Vagina (tissue), 2 donors: ENCODE measurements around the gene LILRA2. TPM values are rescaled to one million over a fixed set of nuclear protein-coding genes. Genes with fewer than 3 reads are reported as not detected.
"Not testable (repeated sequence)": the region's sequence is repeated elsewhere in the genome, so short reads cannot be mapped to it uniquely, and the experiment has no call there.

Experiments
- DNase-seq, 2 donors: peaks; one replicate each; pipeline ENCODE4 v3.0.0-alpha.2; 2017; ENCODE audit errors: extremely low spot score in 2 of 2
- H3K27ac ChIP-seq: fragments of 200-600 bp; sonication (generic); one replicate; pipeline ENCODE4 v1.5.1; 2019
- H3K27me3 ChIP-seq: fragments of 200-600 bp; sonication (generic); one replicate; pipeline ENCODE4 v1.5.1; 2019
- H3K36me3 ChIP-seq, 2 donors: fragments of 200-600 bp; sonication (generic); one replicate each; pipeline ENCODE4 v1.5.1; 2017 to 2019
- H3K4me1 ChIP-seq: fragments of 200-600 bp; sonication (generic); one replicate; pipeline ENCODE4 v1.5.1; 2019
- H3K4me3 ChIP-seq, 2 donors: fragments of 200-600 bp; sonication (generic); 1 replicate in 1 of 2; 2 replicates in 1 of 2; pipeline ENCODE4 v1.5.1; 2016 to 2019
- H3K9me3 ChIP-seq: fragments of 200-600 bp; sonication (generic); one replicate; pipeline ENCODE4 v1.5.1; 2019
- CTCF ChIP-seq, 3 experiments: fragments of 450-650 bp in 2 of 3; fragments of 200-600 bp in 1 of 3; sonication (generic) in 1 of 3; IDR thresholded peaks; one replicate each; pipeline ENCODE4 v1.5.1; 2017 to 2019; ENCODE audit warnings: antibody characterized with exemption in 3 of 3, mild to moderate bottlenecking in 2 of 3, moderate library complexity in 2 of 3
- POLR2A ChIP-seq, 2 donors: fragments of 450-650 bp; IDR thresholded peaks; one replicate each; pipeline ENCODE4 v1.6.1; 2017; ENCODE audit warnings: antibody characterized with exemption in 2 of 2, mild to moderate bottlenecking in 2 of 2, moderate library complexity in 2 of 2
- POLR2AphosphoS5 ChIP-seq, 2 donors: sonication (generic); formaldehyde crosslinking; IDR thresholded peaks; one replicate each; pipeline ENCODE4 v1.9.0; 2017; ENCODE audit warnings: antibody characterized with exemption in 2 of 2, mild to moderate bottlenecking in 2 of 2, low read depth in 1 of 2; ENCODE audit not compliant: insufficient read depth in 1 of 2
- intact Hi-C: fragments of 100-400 bp; cut with DNase I; formaldehyde crosslinking; loops from one replicate; pipeline ENCODE4 v1.15.1; 2023
- total RNA-seq: library from RNA; depleted of rRNA; stranded (reverse); fragments of >200 nt; gene quantifications from one replicate; pipeline ENCODE4 v1.2.3, GENCODE V29; 2016

The LILRA2 gene
- total RNA-seq, 1 donor from 2014 or later, result not detected

DNA sequence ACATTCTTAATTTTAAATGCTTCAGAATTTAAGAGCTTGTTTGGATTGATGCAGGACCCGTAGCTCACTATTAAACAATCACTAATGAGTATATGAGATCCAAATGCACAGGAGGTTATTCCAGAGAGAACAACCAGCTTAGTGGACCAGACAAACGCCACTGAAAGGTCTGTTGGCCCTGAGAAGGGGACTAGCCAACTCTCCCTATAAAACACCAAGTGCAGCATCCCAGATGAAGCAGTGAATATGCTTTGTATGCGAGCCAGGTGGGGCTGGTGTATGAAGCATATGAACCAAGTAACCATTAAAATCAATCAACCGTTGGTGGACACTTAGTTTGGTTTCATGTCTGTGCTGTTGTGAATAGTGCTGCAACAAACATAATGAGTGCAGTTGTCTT, 46.9 kb downstream of the LILRA2 start:
- H3K9me3 ChIP-seq, result no peaks in the 10 kb centered on the region
- no peak overlapping the region for H3K4me3 ChIP-seq
- H3K36me3 ChIP-seq, result no peaks in the 10 kb centered on the region
- no peaks in the 10 kb centered on the region for H3K27me3 ChIP-seq
- no peak for DNase-seq
- H3K27ac ChIP-seq, result no peak overlapping the region
- intact Hi-C loops, result no loop called here
- no peak for TF ChIP-seq CTCF (IDR thresholded peaks at IDR 0.05)
- TF ChIP-seq POLR2A (IDR thresholded peaks at IDR 0.05), result no peak
- no peak for TF ChIP-seq POLR2AphosphoS5 (IDR thresholded peaks at IDR 0.05; ENCODE audit: insufficient read depth in 1 of 2, low read depth in 1 of 2)
- H3K4me1 ChIP-seq, result no peaks in the 10 kb centered on the region

GRCh38 chr19:54622431-54622830, 48.8 kb downstream of the LILRA2 start:
- Histone ChIP-seq H3K4me1 (no peaks in the 10 kb centered on the region), H3K9me3 (no peaks in the 10 kb centered on the region), H3K36me3 (no peaks in the 10 kb centered on the region), H3K27ac (no peak overlapping the region), H3K4me3 (no peak overlapping the region), H3K27me3 (no peaks in the 10 kb centered on the region)
- intact Hi-C loops, result no loop called here
- TF ChIP-seq POLR2AphosphoS5 (IDR thresholded peaks at IDR 0.05; ENCODE audit: insufficient read depth in 1 of 2, low read depth in 1 of 2) (no peak), CTCF (IDR thresholded peaks at IDR 0.05) (no peak), POLR2A (IDR thresholded peaks at IDR 0.05) (no peak)
- no peak for DNase-seq

DNA sequence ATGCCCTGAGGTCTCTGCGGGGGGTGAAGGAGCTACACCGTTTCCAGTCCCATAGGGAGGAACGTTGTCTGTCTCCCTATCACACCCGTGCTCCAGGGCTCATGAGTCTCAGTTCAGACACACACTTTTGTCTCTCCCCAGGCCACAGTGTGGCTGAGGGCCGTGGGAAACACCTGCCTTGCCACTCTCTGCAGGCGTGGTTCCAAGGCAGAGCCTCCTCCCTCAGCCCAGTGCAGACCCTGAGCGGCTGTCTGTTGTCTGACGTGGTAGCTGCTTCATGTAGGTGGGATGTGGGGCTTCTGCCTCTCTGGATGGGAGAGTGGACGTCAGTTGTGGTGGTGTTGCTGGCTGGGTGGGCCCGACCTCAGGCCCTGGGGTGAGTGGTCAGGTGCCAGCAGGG, 50.6 kb downstream of the LILRA2 start:
- H3K4me1 ChIP-seq, H3K27me3 ChIP-seq, H3K9me3 ChIP-seq, H3K4me3 ChIP-seq, intact Hi-C loops, H3K27ac ChIP-seq, DNase-seq, H3K36me3 ChIP-seq: not testable (repeated sequence)

GRCh38 chr19:54624934-54625730, 51.5 kb downstream of the LILRA2 start:
- H3K9me3 ChIP-seq, H3K36me3 ChIP-seq, DNase-seq, H3K27me3 ChIP-seq, H3K27ac ChIP-seq, H3K4me3 ChIP-seq, H3K4me1 ChIP-seq, intact Hi-C loops: not testable (repeated sequence)

GRCh38 chr19:54626757-54627156, 53.2 kb downstream of the LILRA2 start:
- Histone ChIP-seq H3K9me3 (no peaks in the 10 kb centered on the region), H3K4me3 (no peak overlapping the region), H3K36me3 (no peaks in the 10 kb centered on the region), H3K27ac (no peak overlapping the region), H3K4me1 (no peaks in the 10 kb centered on the region), H3K27me3 (no peaks in the 10 kb centered on the region)
- no peak for TF ChIP-seq CTCF (IDR thresholded peaks at IDR 0.05)
- no peak for TF ChIP-seq POLR2AphosphoS5 (IDR thresholded peaks at IDR 0.05; ENCODE audit: insufficient read depth in 1 of 2, low read depth in 1 of 2)
- no peak for TF ChIP-seq POLR2A (IDR thresholded peaks at IDR 0.05)
- no peak for DNase-seq
- intact Hi-C loops, result no loop called here

- DNase-seq, result not testable (repeated sequence)
Observed at GRCh38 chr19:54627912-54628311, 54.3 kb downstream of the LILRA2 start.

DNA sequence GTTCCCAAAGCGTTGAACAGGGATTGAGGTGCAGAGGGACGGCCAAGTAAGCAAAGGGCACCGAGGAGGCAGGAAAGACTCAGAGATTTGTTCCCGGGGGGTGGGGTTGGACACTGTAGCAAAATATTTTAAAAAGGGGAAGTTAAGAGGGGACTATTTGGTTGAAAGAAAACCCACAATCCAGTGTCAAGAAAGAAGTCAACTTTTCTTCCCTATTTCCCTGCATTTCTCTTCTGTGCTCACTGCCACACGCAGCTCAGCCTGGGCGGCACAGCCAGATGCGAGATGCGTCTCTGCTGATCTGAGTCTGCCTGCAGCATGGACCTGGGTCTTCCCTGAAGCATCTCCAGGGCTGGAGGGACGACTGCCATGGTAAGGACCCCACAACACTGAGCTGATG, 56.7 kb downstream of the LILRA2 start, which contains the start of gene LILRB1:
LILRB1 (plus strand) TSS at position 223 of the 400 bp plus-strand sequence. CDS start 590 bp downstream, outside the sequence.
- H3K4me1 ChIP-seq, H3K27me3 ChIP-seq, H3K4me3 ChIP-seq, H3K9me3 ChIP-seq, DNase-seq, intact Hi-C loops, H3K27ac ChIP-seq, H3K36me3 ChIP-seq: not testable (repeated sequence)

More at GRCh38 chr19:54627912-54628311, 54.3 kb downstream of the LILRA2 start:
- H3K4me1 ChIP-seq, H3K27ac ChIP-seq, intact Hi-C loops, H3K4me3 ChIP-seq, H3K27me3 ChIP-seq, H3K36me3 ChIP-seq, H3K9me3 ChIP-seq: not testable (repeated sequence)
